ENCODE data around the gene MTCL1.

DNA sequence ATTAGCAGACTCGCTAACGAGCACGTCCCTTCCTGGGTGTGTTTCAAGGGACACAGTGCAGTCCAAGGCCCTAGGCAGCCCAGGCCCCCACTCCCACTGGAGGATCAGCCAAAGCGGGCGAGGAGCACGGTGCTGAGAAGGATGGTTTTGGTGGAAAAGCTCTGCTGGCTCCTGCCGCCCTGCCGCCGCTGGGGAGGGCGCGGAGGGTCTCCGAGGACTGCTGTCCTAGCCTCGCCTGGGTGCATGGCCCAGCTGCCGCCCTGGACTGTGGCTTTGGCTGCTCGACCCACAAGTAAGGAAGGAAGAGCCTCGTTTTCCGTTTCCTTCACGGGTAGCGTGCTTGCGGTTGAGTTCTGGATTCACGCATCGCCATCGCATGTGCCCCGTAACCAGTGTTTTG, 79.9 kb downstream of the MTCL1 start:
- TF ChIP-seq, protein P1, sequence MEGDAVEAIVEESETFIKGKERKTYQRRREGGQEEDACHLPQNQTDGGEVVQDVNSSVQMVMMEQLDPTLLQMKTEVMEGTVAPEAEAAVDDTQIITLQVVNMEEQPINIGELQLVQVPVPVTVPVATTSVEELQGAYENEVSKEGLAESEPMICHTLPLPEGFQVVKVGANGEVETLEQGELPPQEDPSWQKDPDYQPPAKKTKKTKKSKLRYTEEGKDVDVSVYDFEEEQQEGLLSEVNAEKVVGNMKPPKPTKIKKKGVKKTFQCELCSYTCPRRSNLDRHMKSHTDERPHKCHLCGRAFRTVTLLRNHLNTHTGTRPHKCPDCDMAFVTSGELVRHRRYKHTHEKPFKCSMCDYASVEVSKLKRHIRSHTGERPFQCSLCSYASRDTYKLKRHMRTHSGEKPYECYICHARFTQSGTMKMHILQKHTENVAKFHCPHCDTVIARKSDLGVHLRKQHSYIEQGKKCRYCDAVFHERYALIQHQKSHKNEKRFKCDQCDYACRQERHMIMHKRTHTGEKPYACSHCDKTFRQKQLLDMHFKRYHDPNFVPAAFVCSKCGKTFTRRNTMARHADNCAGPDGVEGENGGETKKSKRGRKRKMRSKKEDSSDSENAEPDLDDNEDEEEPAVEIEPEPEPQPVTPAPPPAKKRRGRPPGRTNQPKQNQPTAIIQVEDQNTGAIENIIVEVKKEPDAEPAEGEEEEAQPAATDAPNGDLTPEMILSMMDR (conservative IDR thresholded peaks at IDR 0.05 in 1 of 2, IDR thresholded peaks at IDR 0.05 in 1 of 2; ENCODE audit: low read depth in 1 of 2, low read length in 2 of 2): no peak
- no peak for TF ChIP-seq EZH2 (IDR thresholded peaks at IDR 0.05; ENCODE audit: low read length, missing control alignments)
